ENCODE measurements around the gene L3MBTL4.
"Not testable (repeated sequence)": the region's sequence is repeated elsewhere in the genome, so short reads cannot be mapped to it uniquely, and the experiment has no call there.

DNA sequence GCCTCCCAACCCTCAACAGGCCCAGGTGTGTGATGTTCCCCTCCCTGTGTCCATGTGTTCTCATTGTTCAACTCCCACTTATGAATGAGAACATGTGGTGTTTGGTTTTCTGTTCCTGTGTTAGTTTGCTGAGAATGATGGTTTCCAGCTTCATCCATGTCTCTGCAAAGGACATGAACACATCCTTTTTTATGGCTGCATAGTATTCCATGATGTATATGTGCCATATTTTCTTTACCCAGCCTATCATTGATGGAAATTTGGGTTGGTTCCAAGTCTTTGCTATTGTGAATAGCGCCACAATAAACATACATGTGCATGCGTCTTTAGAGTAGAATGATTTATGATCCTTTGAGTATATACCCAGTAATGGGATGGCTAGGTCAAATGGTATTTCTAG lies 37.2 kb downstream of the L3MBTL4 start:
- TF ChIP-seq, protein P1, sequence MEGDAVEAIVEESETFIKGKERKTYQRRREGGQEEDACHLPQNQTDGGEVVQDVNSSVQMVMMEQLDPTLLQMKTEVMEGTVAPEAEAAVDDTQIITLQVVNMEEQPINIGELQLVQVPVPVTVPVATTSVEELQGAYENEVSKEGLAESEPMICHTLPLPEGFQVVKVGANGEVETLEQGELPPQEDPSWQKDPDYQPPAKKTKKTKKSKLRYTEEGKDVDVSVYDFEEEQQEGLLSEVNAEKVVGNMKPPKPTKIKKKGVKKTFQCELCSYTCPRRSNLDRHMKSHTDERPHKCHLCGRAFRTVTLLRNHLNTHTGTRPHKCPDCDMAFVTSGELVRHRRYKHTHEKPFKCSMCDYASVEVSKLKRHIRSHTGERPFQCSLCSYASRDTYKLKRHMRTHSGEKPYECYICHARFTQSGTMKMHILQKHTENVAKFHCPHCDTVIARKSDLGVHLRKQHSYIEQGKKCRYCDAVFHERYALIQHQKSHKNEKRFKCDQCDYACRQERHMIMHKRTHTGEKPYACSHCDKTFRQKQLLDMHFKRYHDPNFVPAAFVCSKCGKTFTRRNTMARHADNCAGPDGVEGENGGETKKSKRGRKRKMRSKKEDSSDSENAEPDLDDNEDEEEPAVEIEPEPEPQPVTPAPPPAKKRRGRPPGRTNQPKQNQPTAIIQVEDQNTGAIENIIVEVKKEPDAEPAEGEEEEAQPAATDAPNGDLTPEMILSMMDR (conservative IDR thresholded peaks at IDR 0.05; ENCODE audit: low read length) = not testable (repeated sequence)
- TF ChIP-seq EZH2phosphoT487 (IDR thresholded peaks at IDR 0.05; ENCODE audit: borderline replicate concordance, low read depth, low read length) = not testable (repeated sequence)
